Esophagus squamous epithelium (tissue), 5 donors: ENCODE data around the gene LRRC25. TPM values are rescaled to one million over a fixed set of nuclear protein-coding genes. Genes with fewer than 3 reads are reported as not detected.
"Not testable (repeated sequence)": the region's sequence is repeated elsewhere in the genome, so short reads cannot be mapped to it uniquely, and the experiment has no call there.

Experiments used
- DNase-seq: peaks from one replicate; lab custom pipeline; 2025; lab: John Stamatoyannopoulos, UW
- H3K27ac ChIP-seq, 4 donors: fragments of 200-600 bp; sonication (generic); one replicate each; pipeline ENCODE4 v1.5.1; 2016 to 2019; ENCODE audit warnings: mild to moderate bottlenecking in 1 of 4
- H3K27me3 ChIP-seq, 4 donors: fragments of 200-600 bp; sonication (generic); 1 replicate in 3 of 4; 2 replicates in 1 of 4; pipeline versions ENCODE4 v1.5.1 to v1.6.0; 2017 to 2021; ENCODE audit warnings: antibody characterized with exemption in 1 of 4
- H3K36me3 ChIP-seq, 3 donors: fragments of 200-600 bp; sonication (generic); one replicate each; pipeline ENCODE4 v1.5.1; 2016 to 2019
- H3K4me1 ChIP-seq, 3 donors: fragments of 200-600 bp; sonication (generic); one replicate each; pipeline ENCODE4 v1.5.1; 2017 to 2019
- H3K4me3 ChIP-seq, 4 donors: fragments of 200-600 bp; sonication (generic); 1 replicate in 3 of 4; 2 replicates in 1 of 4; pipeline ENCODE4 v1.5.1; 2016 to 2019; ENCODE audit warnings: mild to moderate bottlenecking in 2 of 4, moderate library complexity in 1 of 4
- H3K9me3 ChIP-seq, 3 donors: fragments of 200-600 bp; sonication (generic); one replicate each; pipeline ENCODE4 v1.5.1; 2016 to 2019
- CTCF ChIP-seq, 6 experiments: fragments of 450-650 bp in 4 of 6; fragments of 200-600 bp in 2 of 6; sonication (generic) in 2 of 6; IDR thresholded peaks; one replicate each; pipeline ENCODE4 v1.5.1; 2016 to 2019; ENCODE audit warnings: antibody characterized with exemption in 6 of 6, mild to moderate bottlenecking in 4 of 6, moderate library complexity in 4 of 6
- POLR2A ChIP-seq, 4 donors: fragments of 450-650 bp; IDR thresholded peaks; one replicate each; pipeline ENCODE4 v1.6.1; 2017; ENCODE audit warnings: antibody characterized with exemption in 4 of 4, mild to moderate bottlenecking in 4 of 4, moderate library complexity in 3 of 4
- WGBS, 2 donors: methylation state at CpG; one replicate each; pipeline ENCODE4 v1.1.5; 2018; 5-methylcytosine and 5-hydroxymethylcytosine counted together
- intact Hi-C: fragments of 100-400 bp; cut with DNase I; formaldehyde crosslinking; loops from one replicate; pipeline ENCODE4 v1.15.0; 2022
- total RNA-seq, 4 donors: library from RNA; depleted of rRNA; stranded (reverse); fragments of >200 nt; gene quantifications; one replicate each; pipeline ENCODE4 v1.1.0, GENCODE V29; 2016
- donor health status: DM: yes; HTN: yes; CAD: no.

LRRC25 gene
- total RNA-seq, 4 donors from 2014 or later = 0.53 to 10.3 (median 1.9) TPM

DNA sequence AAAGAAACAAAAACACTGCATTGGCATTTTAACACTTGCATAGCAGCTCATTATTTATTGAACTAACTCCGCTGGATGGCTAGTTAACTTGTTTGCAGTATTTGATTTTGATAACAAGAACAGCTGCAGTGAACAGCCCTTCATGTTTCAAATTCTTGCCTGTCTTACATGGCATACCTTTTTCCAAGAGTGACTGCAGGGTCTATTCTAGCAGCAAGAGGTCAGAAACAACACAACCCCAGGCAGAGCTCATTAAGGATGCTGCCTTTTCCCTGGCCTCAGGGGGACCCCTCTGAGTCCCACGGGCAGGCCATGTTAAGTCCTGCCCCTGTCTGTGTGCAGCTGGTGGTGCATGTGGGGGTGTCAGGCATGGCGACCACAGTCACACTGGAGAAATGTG, 40.4 kb downstream of the LRRC25 start:
- TF ChIP-seq POLR2A (IDR thresholded peaks at IDR 0.05) = no peak
- no peak for TF ChIP-seq CTCF (IDR thresholded peaks at IDR 0.05)
- WGBS, 2 donors = 92 to 100% methylated on average over 2 of the region's 3 CpGs
- intact Hi-C loops = no loop called here

DNA sequence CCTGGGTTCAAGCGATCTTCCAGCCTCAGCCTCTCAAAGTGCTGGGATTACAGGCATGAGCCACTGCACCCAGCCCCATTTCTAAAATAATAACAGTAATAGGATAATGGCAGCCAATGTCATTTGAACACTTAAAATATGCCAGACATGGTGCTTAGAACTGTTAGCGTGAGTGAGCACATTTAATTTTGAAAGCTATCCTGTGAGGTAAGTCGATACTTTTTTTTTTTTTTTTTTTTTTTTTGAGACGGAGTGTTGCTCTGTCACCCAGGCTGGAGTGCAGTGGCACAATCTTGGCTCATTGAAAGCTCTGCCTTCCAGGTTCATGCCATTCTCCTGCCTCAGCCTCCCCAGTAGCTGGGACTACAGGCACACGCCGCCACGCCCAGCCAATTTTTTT, 42.7 kb downstream of the LRRC25 start:
- H3K27me3 ChIP-seq, H3K27ac ChIP-seq, H3K4me3 ChIP-seq, H3K9me3 ChIP-seq, DNase-seq, H3K4me1 ChIP-seq: not testable (repeated sequence)
- 86 to 87% methylated on average over 4 to 7 of the region's 7 CpGs for WGBS, 2 donors
- intact Hi-C loops = loop anchor here (5.0 kb wide), 1 partner anchor 58 kb away; no protein-coding TSS in a partner anchor
- peaks cover 0 to 47% (median 0%) of the 10 kb centered on the region in 3 donors for H3K36me3 ChIP-seq

More for the DNA sequence above, 40.4 kb downstream of the LRRC25 start:
- no peaks in the 10 kb centered on the region for H3K9me3 ChIP-seq
- no peaks in the 10 kb centered on the region for H3K4me1 ChIP-seq
- no peaks in the 10 kb centered on the region for H3K27me3 ChIP-seq
- no peak for DNase-seq
- peaks cover 0 to 67% (median 0%) of the 10 kb centered on the region in 3 donors for H3K36me3 ChIP-seq
- H3K4me3 ChIP-seq = no peak overlapping the region
- no peak overlapping the region for H3K27ac ChIP-seq

DNA sequence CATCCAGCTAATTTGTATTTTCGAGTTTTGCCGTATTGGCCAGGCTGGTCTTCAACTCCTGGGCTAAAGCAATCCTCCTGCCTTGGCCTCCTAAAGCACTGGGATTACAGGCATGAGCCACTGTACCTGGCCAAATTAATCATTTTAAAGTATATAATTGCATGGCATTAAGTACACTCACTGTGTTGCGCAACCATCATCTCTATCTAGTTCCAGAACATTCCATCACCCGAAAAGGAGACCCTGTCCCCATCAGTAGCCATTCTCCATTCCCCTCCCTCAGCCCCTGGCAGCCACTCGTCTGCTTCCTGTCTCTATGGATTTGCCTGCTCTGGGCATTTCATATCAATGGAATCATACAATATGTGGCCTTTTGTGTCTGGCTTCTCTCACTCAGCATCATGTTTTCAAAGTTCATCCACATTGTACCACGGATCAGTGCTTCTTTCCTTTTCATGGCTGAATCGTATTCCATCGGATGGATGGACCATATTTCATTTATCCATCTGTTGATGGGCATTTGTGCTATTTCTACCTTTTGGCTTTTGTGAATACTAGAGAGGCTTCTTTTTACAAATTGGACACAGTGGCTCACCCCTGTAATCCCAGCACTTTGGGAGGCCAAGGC, 43.9 kb downstream of the LRRC25 start:
- Histone ChIP-seq H3K4me3 (no peak overlapping the region), H3K27ac (no peak overlapping the region), H3K4me1 (peaks cover 0 to 3% (median 0%) of the 10 kb centered on the region in 3 donors), H3K9me3 (no peaks in the 10 kb centered on the region), H3K36me3 (peaks cover 0 to 34% (median 0%) of the 10 kb centered on the region in 3 donors), H3K27me3 (no peaks in the 10 kb centered on the region)
- TF ChIP-seq CTCF (IDR thresholded peaks at IDR 0.05) (no peak), POLR2A (IDR thresholded peaks at IDR 0.05) (no peak)
- WGBS, 2 donors = 83 to 95% methylated on average over 8 of the region's 8 CpGs
- intact Hi-C loops = loop anchor here (5.0 kb wide), 1 partner anchor 59 kb away; no protein-coding TSS in a partner anchor
- no peak for DNase-seq

DNA sequence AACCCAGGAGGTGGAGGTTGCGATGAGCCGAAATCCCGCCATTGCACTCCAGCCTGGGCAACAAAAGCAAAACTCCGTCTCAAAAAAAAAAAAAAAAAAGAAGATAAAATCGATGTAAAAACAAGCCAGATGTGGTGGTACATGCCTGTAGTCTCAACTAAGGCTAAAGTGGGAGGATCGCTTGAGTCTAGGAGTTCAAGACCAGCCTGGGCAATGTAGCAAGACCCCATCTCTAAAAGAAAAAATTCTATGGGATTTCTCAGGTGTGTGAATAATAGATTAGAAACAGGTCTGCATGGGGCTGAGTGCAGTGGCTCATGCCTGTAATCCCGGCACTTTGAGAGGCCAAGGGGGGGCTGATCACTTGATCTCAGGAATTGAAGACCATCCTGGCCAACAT, 45.9 kb downstream of the LRRC25 start:
- 87 to 90% methylated on average over 6 to 7 of the region's 7 CpGs for WGBS, 2 donors
- no peak overlapping the region for H3K4me3 ChIP-seq
- peaks cover 0 to 3% (median 0%) of the 10 kb centered on the region in 3 donors for H3K4me1 ChIP-seq
- DNase-seq = no peak
- no peak overlapping the region for H3K27ac ChIP-seq
- intact Hi-C loops = loop anchor here (5.0 kb wide), 1 partner anchor 61 kb away; no protein-coding TSS in a partner anchor
- H3K36me3 ChIP-seq = peaks cover 0 to 15% (median 0%) of the 10 kb centered on the region in 3 donors
- H3K9me3 ChIP-seq = no peaks in the 10 kb centered on the region
- H3K27me3 ChIP-seq = no peaks in the 10 kb centered on the region
- TF ChIP-seq POLR2A (IDR thresholded peaks at IDR 0.05) = no peak
- no peak for TF ChIP-seq CTCF (IDR thresholded peaks at IDR 0.05)

DNA sequence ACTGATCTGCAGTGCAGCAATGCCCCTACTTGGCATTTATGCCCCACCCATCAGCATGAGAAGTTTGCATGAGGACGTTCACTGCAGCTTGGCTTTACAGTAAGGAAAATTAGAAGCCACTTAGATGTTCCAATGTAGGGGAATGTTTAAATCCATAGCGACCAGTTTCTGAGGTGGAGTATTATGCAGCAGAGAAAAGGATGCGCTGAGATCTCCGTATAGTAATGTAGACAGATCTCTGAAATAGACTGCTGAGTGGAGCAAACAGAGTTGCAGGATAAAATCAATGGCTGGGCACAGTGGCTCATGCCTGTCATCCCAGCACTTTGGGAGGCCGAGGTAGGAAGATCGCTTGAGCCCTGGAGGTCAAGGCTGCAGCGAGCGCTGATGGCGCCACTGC, 46.9 kb downstream of the LRRC25 start:
- peaks cover 0 to 12% (median 0%) of the 10 kb centered on the region in 3 donors for H3K4me1 ChIP-seq
- no peak for TF ChIP-seq POLR2A (IDR thresholded peaks at IDR 0.05)
- TF ChIP-seq CTCF (IDR thresholded peaks at IDR 0.05) = no peak
- H3K27ac ChIP-seq = no peak overlapping the region
- peaks cover 0 to 4% (median 0%) of the 10 kb centered on the region in 3 donors for H3K36me3 ChIP-seq
- no peaks in the 10 kb centered on the region for H3K9me3 ChIP-seq
- intact Hi-C loops = loop anchor here (5.0 kb wide), 1 partner anchor 62 kb away; no protein-coding TSS in a partner anchor
- DNase-seq = no peak
- no peaks in the 10 kb centered on the region for H3K27me3 ChIP-seq
- no peak overlapping the region for H3K4me3 ChIP-seq
- 87 to 88% methylated on average over 9 of the region's 9 CpGs for WGBS, 2 donors
